Measurements from ENCODE around the gene LRRC18.

DNA sequence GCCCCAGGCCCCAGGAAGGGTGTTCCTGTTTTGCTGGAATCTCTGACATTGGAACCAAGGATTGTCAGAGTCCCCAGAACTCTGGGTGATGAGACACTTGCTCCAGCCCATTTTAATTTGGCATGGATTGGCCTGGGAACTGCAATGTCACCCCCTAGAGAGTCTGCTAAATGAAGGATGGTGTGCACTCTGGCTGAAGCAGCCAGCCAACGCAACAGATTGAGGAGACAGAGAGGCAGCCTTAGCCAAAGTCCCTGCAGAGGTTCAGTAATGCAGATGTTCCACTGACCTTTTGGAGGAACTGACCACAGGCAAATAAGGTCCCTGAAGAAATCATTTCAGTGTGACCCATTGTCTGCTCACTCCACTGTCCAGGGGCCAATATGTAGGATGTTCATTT is 13.4 kb downstream of the LRRC18 start:
- TF ChIP-seq, protein P1, sequence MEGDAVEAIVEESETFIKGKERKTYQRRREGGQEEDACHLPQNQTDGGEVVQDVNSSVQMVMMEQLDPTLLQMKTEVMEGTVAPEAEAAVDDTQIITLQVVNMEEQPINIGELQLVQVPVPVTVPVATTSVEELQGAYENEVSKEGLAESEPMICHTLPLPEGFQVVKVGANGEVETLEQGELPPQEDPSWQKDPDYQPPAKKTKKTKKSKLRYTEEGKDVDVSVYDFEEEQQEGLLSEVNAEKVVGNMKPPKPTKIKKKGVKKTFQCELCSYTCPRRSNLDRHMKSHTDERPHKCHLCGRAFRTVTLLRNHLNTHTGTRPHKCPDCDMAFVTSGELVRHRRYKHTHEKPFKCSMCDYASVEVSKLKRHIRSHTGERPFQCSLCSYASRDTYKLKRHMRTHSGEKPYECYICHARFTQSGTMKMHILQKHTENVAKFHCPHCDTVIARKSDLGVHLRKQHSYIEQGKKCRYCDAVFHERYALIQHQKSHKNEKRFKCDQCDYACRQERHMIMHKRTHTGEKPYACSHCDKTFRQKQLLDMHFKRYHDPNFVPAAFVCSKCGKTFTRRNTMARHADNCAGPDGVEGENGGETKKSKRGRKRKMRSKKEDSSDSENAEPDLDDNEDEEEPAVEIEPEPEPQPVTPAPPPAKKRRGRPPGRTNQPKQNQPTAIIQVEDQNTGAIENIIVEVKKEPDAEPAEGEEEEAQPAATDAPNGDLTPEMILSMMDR (IDR thresholded peaks at IDR 0.05), result no peak
- no peak for TF ChIP-seq POLR2A (IDR thresholded peaks at IDR 0.05)

Measured in lower leg skin (tissue), 3 donors.